ENCODE data around the gene ZNF81.

DNA sequence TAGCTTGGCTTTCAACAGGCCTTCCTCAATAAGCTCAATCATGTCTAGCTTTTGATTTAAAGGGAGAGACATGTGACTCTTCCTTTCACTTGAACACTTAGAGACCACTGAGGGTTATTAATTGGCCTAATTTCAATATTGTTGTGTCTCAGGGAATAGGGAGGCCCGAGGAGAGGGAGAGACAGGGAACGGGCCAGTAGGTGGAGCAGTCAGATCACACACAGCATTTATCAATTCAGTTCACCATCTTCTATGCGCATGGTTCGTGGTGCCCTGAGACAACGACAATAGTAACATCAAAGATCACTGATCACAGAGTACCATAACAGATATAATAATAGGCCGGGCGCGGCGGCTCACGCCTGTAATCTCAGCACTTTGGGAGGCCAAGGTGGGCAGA is 17.8 kb downstream of the ZNF81 start:
- TF ChIP-seq CTCF (conservative IDR thresholded peaks at IDR 0.05; ENCODE audit: low read depth, low read length) (peak; percentile 43), POLR2A (IDR thresholded peaks at IDR 0.05; ENCODE audit: low read depth, low read length) (no peak), SMC3 (IDR thresholded peaks at IDR 0.05; ENCODE audit: low read depth, low read length) (peak; percentile 45), NFE2L2 (IDR thresholded peaks at IDR 0.05; ENCODE audit: low read depth, low read length) (no peak), MXI1 (IDR thresholded peaks at IDR 0.05; ENCODE audit: borderline replicate concordance, low read depth, low read length) (no peak), MAFK (IDR thresholded peaks at IDR 0.05; ENCODE audit: low read depth, low read length) (no peak), RCOR1 (IDR thresholded peaks at IDR 0.05; ENCODE audit: insufficient replicate concordance, low read length) (no peak), CEBPB (IDR thresholded peaks at IDR 0.05; ENCODE audit: low read depth, low read length) (no peak), BHLHE40 (IDR thresholded peaks at IDR 0.05; ENCODE audit: low read depth, low read length) (no peak), RAD21 (IDR thresholded peaks at IDR 0.05; ENCODE audit: low read length) (peak; percentile 46), MAZ (IDR thresholded peaks at IDR 0.05; ENCODE audit: borderline replicate concordance, low read depth, low read length) (no peak)
- TF ChIP-seq, protein P1, sequence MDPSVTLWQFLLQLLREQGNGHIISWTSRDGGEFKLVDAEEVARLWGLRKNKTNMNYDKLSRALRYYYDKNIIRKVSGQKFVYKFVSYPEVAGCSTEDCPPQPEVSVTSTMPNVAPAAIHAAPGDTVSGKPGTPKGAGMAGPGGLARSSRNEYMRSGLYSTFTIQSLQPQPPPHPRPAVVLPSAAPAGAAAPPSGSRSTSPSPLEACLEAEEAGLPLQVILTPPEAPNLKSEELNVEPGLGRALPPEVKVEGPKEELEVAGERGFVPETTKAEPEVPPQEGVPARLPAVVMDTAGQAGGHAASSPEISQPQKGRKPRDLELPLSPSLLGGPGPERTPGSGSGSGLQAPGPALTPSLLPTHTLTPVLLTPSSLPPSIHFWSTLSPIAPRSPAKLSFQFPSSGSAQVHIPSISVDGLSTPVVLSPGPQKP (IDR thresholded peaks at IDR 0.05; ENCODE audit: borderline replicate concordance, low read depth, low read length) = no peak
